ENCODE data around the gene WDR6. TPM values are rescaled to one million over a fixed set of nuclear protein-coding genes. Genes with fewer than 3 reads are reported as not detected.

The WDR6 gene
- total RNA-seq, 1 experiment from 2014 or later: 138 TPM

DNA sequence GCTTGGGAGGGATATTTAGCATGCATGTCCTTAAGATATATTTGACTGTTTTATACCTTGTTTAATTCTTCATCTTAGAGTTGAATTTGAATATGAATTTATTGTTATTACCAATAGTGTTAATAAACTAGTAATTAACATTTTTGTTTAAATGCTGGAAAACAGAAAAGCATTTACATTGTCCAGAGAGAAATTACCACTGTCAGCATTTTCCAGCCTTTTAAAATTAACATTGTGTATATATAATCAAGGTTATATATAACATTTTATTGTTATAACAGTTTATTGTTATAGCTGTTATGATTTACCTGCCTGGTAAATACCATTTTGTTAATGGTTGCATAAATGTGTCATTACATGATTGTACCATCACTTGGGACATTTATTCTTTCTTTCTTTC, 25.2 kb upstream of the WDR6 start:
- CTCF ChIA-PET: interaction anchor here (0.6 kb wide), 2 partner anchors 26 to 151 kb away, joined by 3 read pairs; no protein-coding TSS in a partner anchor
- Mint-ChIP-seq H3K4me3 (ENCODE audit: low read depth, unreplicated experiment) (no peak overlapping the region), H3K9me3 (ENCODE audit: low read depth, unreplicated experiment) (no peaks in the 10 kb centered on the region), H3K27ac (ENCODE audit: unreplicated experiment) (no peak overlapping the region), H3K4me1 (ENCODE audit: low read depth, unreplicated experiment) (no peaks in the 10 kb centered on the region), H3K27me3 (ENCODE audit: unreplicated experiment) (no peaks in the 10 kb centered on the region), H3K36me3 (ENCODE audit: insufficient read depth, unreplicated experiment) (peaks cover 45% of the 10 kb centered on the region)
- intact Hi-C loops (cut with micrococcal nuclease; ENCODE audit: unreplicated experiment): no loop called here
- no TSS peak for BruUV-seq (replicated peaks)
- no peak for DNase-seq
- TF ChIP-seq, protein P1, sequence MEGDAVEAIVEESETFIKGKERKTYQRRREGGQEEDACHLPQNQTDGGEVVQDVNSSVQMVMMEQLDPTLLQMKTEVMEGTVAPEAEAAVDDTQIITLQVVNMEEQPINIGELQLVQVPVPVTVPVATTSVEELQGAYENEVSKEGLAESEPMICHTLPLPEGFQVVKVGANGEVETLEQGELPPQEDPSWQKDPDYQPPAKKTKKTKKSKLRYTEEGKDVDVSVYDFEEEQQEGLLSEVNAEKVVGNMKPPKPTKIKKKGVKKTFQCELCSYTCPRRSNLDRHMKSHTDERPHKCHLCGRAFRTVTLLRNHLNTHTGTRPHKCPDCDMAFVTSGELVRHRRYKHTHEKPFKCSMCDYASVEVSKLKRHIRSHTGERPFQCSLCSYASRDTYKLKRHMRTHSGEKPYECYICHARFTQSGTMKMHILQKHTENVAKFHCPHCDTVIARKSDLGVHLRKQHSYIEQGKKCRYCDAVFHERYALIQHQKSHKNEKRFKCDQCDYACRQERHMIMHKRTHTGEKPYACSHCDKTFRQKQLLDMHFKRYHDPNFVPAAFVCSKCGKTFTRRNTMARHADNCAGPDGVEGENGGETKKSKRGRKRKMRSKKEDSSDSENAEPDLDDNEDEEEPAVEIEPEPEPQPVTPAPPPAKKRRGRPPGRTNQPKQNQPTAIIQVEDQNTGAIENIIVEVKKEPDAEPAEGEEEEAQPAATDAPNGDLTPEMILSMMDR (IDR thresholded peaks at IDR 0.05; ENCODE audit: unreplicated experiment): no peak

- no TSS peak for BruUV-seq (replicated peaks)
- intact Hi-C loops (cut with micrococcal nuclease; ENCODE audit: unreplicated experiment): no loop called here
- no peak overlapping the region for H3K4me3 Mint-ChIP-seq (ENCODE audit: low read depth, unreplicated experiment)
- TF ChIP-seq, protein P1 (IDR thresholded peaks at IDR 0.05; ENCODE audit: unreplicated experiment): no peak
- H3K4me1 Mint-ChIP-seq (ENCODE audit: low read depth, unreplicated experiment): no peaks in the 10 kb centered on the region
- peaks cover 42% of the 10 kb centered on the region for H3K36me3 Mint-ChIP-seq (ENCODE audit: insufficient read depth, unreplicated experiment)
- no peaks in the 10 kb centered on the region for H3K27me3 Mint-ChIP-seq (ENCODE audit: unreplicated experiment)
- H3K9me3 Mint-ChIP-seq (ENCODE audit: low read depth, unreplicated experiment): no peaks in the 10 kb centered on the region
- CTCF ChIA-PET: no interaction called here
- DNase-seq: no peak
- no peak overlapping the region for H3K27ac Mint-ChIP-seq (ENCODE audit: unreplicated experiment)
Measured at GRCh38 chr3:48982686-48983085, 24.5 kb upstream of the WDR6 start.

- no peaks in the 10 kb centered on the region for H3K4me1 Mint-ChIP-seq (ENCODE audit: low read depth, unreplicated experiment)
- no TSS peak for BruUV-seq (replicated peaks)
- no peaks in the 10 kb centered on the region for H3K9me3 Mint-ChIP-seq (ENCODE audit: low read depth, unreplicated experiment)
- H3K27me3 Mint-ChIP-seq (ENCODE audit: unreplicated experiment): no peaks in the 10 kb centered on the region
- no peak overlapping the region for H3K4me3 Mint-ChIP-seq (ENCODE audit: low read depth, unreplicated experiment)
- intact Hi-C loops (cut with micrococcal nuclease; ENCODE audit: unreplicated experiment): no loop called here
- DNase-seq: no peak
- CTCF ChIA-PET: no interaction called here
- H3K27ac Mint-ChIP-seq (ENCODE audit: unreplicated experiment): no peak overlapping the region
- H3K36me3 Mint-ChIP-seq (ENCODE audit: insufficient read depth, unreplicated experiment): peaks cover 38% of the 10 kb centered on the region
- TF ChIP-seq, protein P1 (IDR thresholded peaks at IDR 0.05; ENCODE audit: unreplicated experiment): no peak
Measured at GRCh38 chr3:48983096-48983495, 24.1 kb upstream of the WDR6 start.

DNA sequence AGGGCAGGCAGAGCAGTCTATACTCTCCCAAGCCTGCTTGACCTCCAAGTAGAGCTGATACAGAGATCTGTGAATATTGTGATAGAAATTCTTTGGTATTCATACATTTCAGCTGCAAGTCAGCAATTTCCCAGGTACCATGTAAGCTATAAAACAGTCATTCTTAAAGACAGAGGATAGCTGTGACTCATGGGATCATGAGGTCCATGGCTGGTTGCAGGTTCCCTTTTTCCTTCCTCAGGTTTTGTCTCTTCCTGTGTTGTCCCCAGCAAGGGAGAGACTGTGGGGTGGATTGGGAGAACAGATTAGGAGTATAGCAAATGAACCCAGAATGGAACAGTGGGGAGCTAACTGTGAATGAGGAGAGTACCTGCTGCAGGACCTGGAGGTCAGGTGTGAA, 22.5 kb upstream of the WDR6 start:
- TF ChIP-seq, protein P1 (IDR thresholded peaks at IDR 0.05; ENCODE audit: unreplicated experiment): no peak
- H3K27ac Mint-ChIP-seq (ENCODE audit: unreplicated experiment): no peak overlapping the region
- no peak for DNase-seq
- H3K27me3 Mint-ChIP-seq (ENCODE audit: unreplicated experiment): no peaks in the 10 kb centered on the region
- intact Hi-C loops (cut with micrococcal nuclease; ENCODE audit: unreplicated experiment): no loop called here
- H3K9me3 Mint-ChIP-seq (ENCODE audit: low read depth, unreplicated experiment): no peaks in the 10 kb centered on the region
- H3K4me1 Mint-ChIP-seq (ENCODE audit: low read depth, unreplicated experiment): no peaks in the 10 kb centered on the region
- H3K4me3 Mint-ChIP-seq (ENCODE audit: low read depth, unreplicated experiment): no peak overlapping the region
- peaks cover 42% of the 10 kb centered on the region for H3K36me3 Mint-ChIP-seq (ENCODE audit: insufficient read depth, unreplicated experiment)
- no TSS peak for BruUV-seq (replicated peaks)
- CTCF ChIA-PET: no interaction called here
